Progenitor cell of endocrine pancreas (in vitro differentiated cells): Measurements from ENCODE around the gene ITIH6. TPM values are rescaled to one million over a fixed set of nuclear protein-coding genes. Genes with fewer than 3 reads are reported as not detected.
"Not testable (repeated sequence)": the region's sequence is repeated elsewhere in the genome, so short reads cannot be mapped to it uniquely, and the experiment has no call there.

Experiments used
- DNase-seq: peaks from one replicate; pipeline ENCODE4 v3.0.0; 2021; ENCODE audit warnings: low spot score; ENCODE audit not compliant: unreplicated experiment
- H3K27ac Mint-ChIP-seq: 2 replicates; pipeline ENCODE4 v1.8.0; 2021; ENCODE audit warnings: mild to moderate bottlenecking, moderate library complexity, mixed read lengths
- H3K27me3 Mint-ChIP-seq: 2 replicates; pipeline ENCODE4 v1.8.0; 2021; ENCODE audit warnings: mixed read lengths
- H3K36me3 Mint-ChIP-seq: 2 replicates; pipeline ENCODE4 v1.8.0; 2022; ENCODE audit warnings: mixed read lengths; ENCODE audit not compliant: insufficient read depth
- H3K4me1 Mint-ChIP-seq: 2 replicates; pipeline ENCODE4 v1.8.0; 2021; ENCODE audit warnings: low read depth, mixed read lengths
- H3K4me3 Mint-ChIP-seq: 2 replicates; pipeline ENCODE4 v1.8.0; 2021; ENCODE audit warnings: low read depth, mild to moderate bottlenecking, moderate library complexity, mixed read lengths
- H3K9me3 Mint-ChIP-seq: 2 replicates; pipeline ENCODE4 v1.8.0; 2021; ENCODE audit warnings: low read depth, mixed read lengths
- CTCF ChIP-seq: fragments of 200-600 bp; sonication (generic); IDR thresholded peaks from one replicate; pipeline ENCODE4 v1.5.0; 2021; ENCODE audit warnings: antibody characterized with exemption, mild to moderate bottlenecking; ENCODE audit not compliant: unreplicated experiment
- total RNA-seq: library from RNA; stranded (reverse); gene quantifications from 2 replicates; pipeline ENCODE4 v1.2.1, GENCODE V29; 2021

Gene ITIH6
- total RNA-seq, 1 donor from 2014 or later = not detected

- H3K27me3 Mint-ChIP-seq = no peaks in the 10 kb centered on the region
- DNase-seq = no peak
- no peak overlapping the region for H3K27ac Mint-ChIP-seq
- no peaks in the 10 kb centered on the region for H3K36me3 Mint-ChIP-seq
- H3K9me3 Mint-ChIP-seq = peaks cover 36% of the 10 kb centered on the region
- H3K4me1 Mint-ChIP-seq = no peaks in the 10 kb centered on the region
- peak; percentile 51 for TF ChIP-seq CTCF
- H3K4me3 Mint-ChIP-seq = no peak overlapping the region
Observed at GRCh38 chrX:54786967-54787366, 11.1 kb downstream of the ITIH6 start.

DNA sequence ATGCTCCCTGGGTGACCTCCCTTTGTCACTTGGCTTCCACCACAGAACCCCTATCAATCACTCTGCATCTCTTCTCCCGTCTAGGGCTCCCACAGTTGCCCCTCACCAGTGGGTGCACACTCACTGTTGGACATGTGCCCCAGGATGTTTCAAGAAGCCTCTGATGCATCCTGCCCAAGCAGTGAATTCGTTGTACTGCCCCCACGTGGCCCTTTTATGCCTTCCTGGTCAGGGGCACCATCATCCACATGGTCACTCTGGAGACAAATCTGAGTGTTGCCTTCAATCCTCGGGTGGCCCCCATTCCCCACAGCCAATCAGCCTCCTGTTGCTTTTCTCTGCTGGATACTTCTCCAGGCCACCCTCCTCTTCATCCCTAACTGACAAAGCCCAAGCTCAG is 12.2 kb downstream of the ITIH6 start:
- peaks cover 39% of the 10 kb centered on the region for H3K9me3 Mint-ChIP-seq
- H3K27me3 Mint-ChIP-seq = no peaks in the 10 kb centered on the region
- no peak overlapping the region for H3K27ac Mint-ChIP-seq
- TF ChIP-seq CTCF = peak; percentile 28
- no peaks in the 10 kb centered on the region for H3K36me3 Mint-ChIP-seq
- no peaks in the 10 kb centered on the region for H3K4me1 Mint-ChIP-seq
- no peak overlapping the region for H3K4me3 Mint-ChIP-seq
- no peak for DNase-seq

DNA sequence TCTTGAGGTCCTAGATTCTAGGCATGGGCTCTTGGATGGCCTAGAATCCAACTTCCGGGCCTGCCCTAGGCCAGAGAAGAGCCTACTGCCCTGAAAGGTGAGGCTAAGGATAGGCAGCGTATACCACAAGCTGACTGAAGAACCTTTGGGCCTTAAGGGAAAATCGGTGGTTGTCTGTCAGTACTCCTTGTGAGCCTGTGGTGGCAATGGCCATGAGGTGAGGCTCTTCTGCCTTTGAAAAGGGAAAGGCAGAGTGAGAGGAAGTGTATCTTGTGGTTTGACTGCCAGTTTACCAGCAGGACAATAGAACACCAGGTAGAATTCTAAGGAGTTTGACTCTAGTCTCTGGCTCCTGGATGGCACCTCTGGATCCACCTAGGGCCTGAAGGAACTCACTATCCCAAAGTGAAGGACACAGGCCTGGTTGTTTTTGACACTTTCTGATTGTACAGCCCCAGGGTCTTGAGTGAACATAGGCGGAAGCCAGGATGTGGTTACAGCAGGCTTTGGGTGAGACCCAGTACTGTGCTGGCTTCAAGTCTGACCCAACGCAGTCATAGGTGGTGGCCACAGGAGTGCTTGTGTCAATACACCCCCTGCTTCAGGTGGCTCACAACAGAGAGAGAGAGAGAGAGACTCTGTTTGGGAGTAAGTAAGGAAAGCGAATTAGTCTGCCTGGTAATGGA is 20.9 kb downstream of the ITIH6 start:
- no peak for TF ChIP-seq CTCF
- peaks cover 12% of the 10 kb centered on the region for H3K4me1 Mint-ChIP-seq
- H3K27me3 Mint-ChIP-seq = no peaks in the 10 kb centered on the region
- no peak overlapping the region for H3K27ac Mint-ChIP-seq
- H3K9me3 Mint-ChIP-seq = peaks cover 45% of the 10 kb centered on the region
- H3K36me3 Mint-ChIP-seq = peaks cover under 1% of the 10 kb centered on the region
- DNase-seq = no peak
- H3K4me3 Mint-ChIP-seq = no peak overlapping the region

DNA sequence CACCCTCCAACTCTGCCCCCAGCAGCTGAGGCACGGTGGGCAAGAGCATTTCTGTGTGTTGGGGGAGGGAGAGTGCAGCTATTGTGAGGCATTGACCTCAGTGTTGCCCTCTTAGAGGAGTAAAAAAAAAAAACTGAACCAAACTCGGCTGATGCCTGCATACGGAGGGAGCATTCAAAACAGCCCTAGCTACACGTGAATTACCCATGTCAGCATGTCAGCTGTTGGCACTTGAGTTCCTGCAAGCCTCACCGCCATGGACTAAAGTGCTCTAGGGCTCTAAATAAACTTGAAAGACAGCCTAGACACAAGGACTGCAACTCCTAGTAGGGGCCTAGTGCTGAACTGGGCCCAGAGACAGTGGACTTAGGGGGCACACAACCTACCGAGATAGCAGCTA is 22.0 kb downstream of the ITIH6 start:
- Mint-ChIP-seq H3K4me1 (peaks cover 12% of the 10 kb centered on the region), H3K27me3 (no peaks in the 10 kb centered on the region), H3K36me3 (peaks cover 3% of the 10 kb centered on the region), H3K9me3 (peaks cover 49% of the 10 kb centered on the region), H3K4me3 (no peak overlapping the region), H3K27ac (no peak overlapping the region)
- no peak for TF ChIP-seq CTCF
- no peak for DNase-seq

DNA sequence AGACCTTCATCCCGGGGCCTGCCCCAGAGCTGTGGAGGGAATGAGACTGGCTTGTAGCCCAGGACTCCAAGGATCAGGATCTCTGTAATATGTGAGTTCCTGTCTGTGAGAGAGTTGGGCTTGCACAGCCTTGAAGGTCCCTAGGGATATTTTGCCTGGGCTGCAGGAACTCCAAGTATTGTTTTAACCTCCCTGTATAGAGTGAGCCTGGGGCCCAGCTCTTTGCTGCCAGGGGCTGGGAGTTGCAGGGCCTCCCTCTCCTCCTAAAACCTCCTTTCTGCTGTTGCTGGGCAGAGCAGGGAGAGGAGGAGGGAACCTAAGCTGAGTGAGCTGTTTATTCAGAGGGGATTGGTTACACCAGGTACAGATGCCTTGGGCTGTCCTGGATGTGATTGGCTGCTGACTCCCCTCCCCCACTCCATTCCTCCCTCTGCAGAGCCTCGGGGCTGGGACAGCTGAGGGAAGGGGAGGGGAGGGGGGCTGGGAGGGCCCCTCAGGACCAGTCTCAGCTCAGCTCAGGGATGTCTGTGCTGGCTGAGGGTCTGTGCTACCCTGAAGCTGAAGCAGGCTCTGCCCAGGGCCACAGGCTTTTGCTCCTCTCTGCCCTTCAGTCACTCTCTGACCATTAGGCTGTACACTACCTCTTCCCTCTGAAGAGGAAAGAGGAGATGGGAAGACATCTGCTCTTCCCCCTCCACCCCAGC is 23.5 kb downstream of the ITIH6 start:
- H3K36me3 Mint-ChIP-seq, H3K4me3 Mint-ChIP-seq, DNase-seq, H3K27me3 Mint-ChIP-seq: not testable (repeated sequence)
- peaks cover 12% of the 10 kb centered on the region for H3K4me1 Mint-ChIP-seq
- H3K9me3 Mint-ChIP-seq = peaks cover 45% of the 10 kb centered on the region
- peak overlapping the region; percentile 95 for H3K27ac Mint-ChIP-seq
